NOMO-1 treated with DMSO at 0.1 percent for 48 hours (cell line): ENCODE data around the gene SMOC2.

Experiments used
- DNase-seq: peaks from one replicate; lab custom pipeline; 2025; ENCODE audit not compliant: unreplicated experiment; lab: John Stamatoyannopoulos, UW

SMOC2 gene

GRCh38 chr6:168516944-168517741, 76.2 kb downstream of the SMOC2 start:
- no peak for DNase-seq

- DNase-seq = no peak
Observed at GRCh38 chr6:168517742-168518347, 76.9 kb downstream of the SMOC2 start.

GRCh38 chr6:168518348-168518745, 77.4 kb downstream of the SMOC2 start:
- no peak for DNase-seq

- DNase-seq = no peak
Observed at GRCh38 chr6:168518867-168519266, 77.9 kb downstream of the SMOC2 start.

GRCh38 chr6:168520233-168520632, 79.2 kb downstream of the SMOC2 start:
- DNase-seq = no peak

- DNase-seq = no peak
Observed at GRCh38 chr6:168524571-168525001, 83.6 kb downstream of the SMOC2 start.

GRCh38 chr6:168525114-168525513, 84.1 kb downstream of the SMOC2 start:
- DNase-seq = no peak

GRCh38 chr6:168525926-168526630, 85.1 kb downstream of the SMOC2 start:
- no peak for DNase-seq

- DNase-seq = no peak
Observed at GRCh38 chr6:168526841-168527281, 85.9 kb downstream of the SMOC2 start.

- no peak for DNase-seq
Observed at GRCh38 chr6:168527451-168528210, 86.6 kb downstream of the SMOC2 start.

- DNase-seq = peak; percentile 75
Observed at GRCh38 chr6:168528474-168529095, 87.6 kb downstream of the SMOC2 start.

- DNase-seq = no peak
Observed at GRCh38 chr6:168529214-168529613, 88.2 kb downstream of the SMOC2 start.

GRCh38 chr6:168530653-168531071, 89.7 kb downstream of the SMOC2 start:
- no peak for DNase-seq

- no peak for DNase-seq
Observed at GRCh38 chr6:168532070-168532469, 91.1 kb downstream of the SMOC2 start.

- no peak for DNase-seq
Observed at GRCh38 chr6:168533414-168533813, 92.4 kb downstream of the SMOC2 start.

- DNase-seq = no peak
Observed at GRCh38 chr6:168534265-168534664, 93.3 kb downstream of the SMOC2 start.

- DNase-seq = no peak
Observed at GRCh38 chr6:168535711-168536110, 94.7 kb downstream of the SMOC2 start.

- DNase-seq = no peak
Observed at GRCh38 chr6:168536196-168536595, 95.2 kb downstream of the SMOC2 start.

- DNase-seq = no peak
Observed at GRCh38 chr6:168536665-168537539, 95.9 kb downstream of the SMOC2 start.

- DNase-seq = no peak
Observed at GRCh38 chr6:168537540-168537884, 96.5 kb downstream of the SMOC2 start.
